GM12878 (cell line): ENCODE results near the gene ETF1. TPM values are rescaled to one million over a fixed set of nuclear protein-coding genes. Genes with fewer than 3 reads are reported as not detected.

ENCODE experiments used
- ATAC-seq: fragments of 200-7000 bp; cut with Tn5 transposase; 3 replicates; pipeline ENCODE4 v1.9.1; 2020; ENCODE audit warnings: mild to moderate bottlenecking, moderate library complexity
- BruUV-seq: library from RNA; stranded (reverse); fragments of 400-500 nt; replicated peaks from 2 replicates; lab custom pipeline; 2021; lab: Mats Ljungman, UMichigan
- CTCF ChIA-PET: fragments of 300-600 bp; sonication (Branson Sonifier 250); formaldehyde crosslinking; extraction: SDS; loops from one replicate; lab custom pipeline; 2021; ENCODE audit warnings: inconsistent platforms; lab: Yijun Ruan, JAX
- POLR2A ChIA-PET: fragments of 350-600 bp; formaldehyde crosslinking; extraction: SDS; loops from one replicate; lab custom pipeline; 2021; ENCODE audit warnings: inconsistent platforms; lab: Charles Lee
- RAD21 ChIA-PET: fragments of 300-600 bp; sonication (Branson Sonifier 250); formaldehyde crosslinking; loops from one replicate; lab custom pipeline; 2023; ENCODE audit warnings: antibody characterized with exemption; ENCODE audit not compliant: unreplicated experiment; lab: Charles Lee
- SMC1A ChIA-PET: fragments of 300-600 bp; sonication (Branson Sonifier 250); formaldehyde crosslinking; loops from one replicate; lab custom pipeline; 2023; ENCODE audit not compliant: unreplicated experiment, uncharacterized antibody; lab: Charles Lee
- DNase-seq: peaks from one replicate; pipeline ENCODE4 v3.0.0-alpha.2; 2011; ENCODE audit warnings: low read depth, low spot score
- FAIRE-seq: peaks from 3 replicates; lab custom pipeline; 2011; peaks lifted over from hg19 to GRCh38; lab: Jason Lieb, UNC
- H2AFZ ChIP-seq: 2 replicates; pipeline ENCODE4 v1.6.0; 2011; ENCODE audit warnings: low read depth, low read length, control low read depth; ENCODE audit not compliant: control insufficient read depth
- H3K27ac ChIP-seq: 2 replicates; pipeline ENCODE4 v1.5.1; 2011; ENCODE audit warnings: control low read depth; ENCODE audit not compliant: control insufficient read depth, insufficient read depth
- H3K27me3 ChIP-seq, 2 experiments: replicated peaks in 1 of 2; 2 replicates each; pipeline versions ENCODE4 v1.6.0 to v1.6.1; 2011; ENCODE audit warnings: low read length in 1 of 2; ENCODE audit not compliant: control insufficient read depth in 2 of 2, insufficient read depth in 2 of 2
- H3K36me3 ChIP-seq, 2 experiments: 2 replicates each; pipeline ENCODE4 v1.5.1; 2011; ENCODE audit warnings: low read length in 1 of 2; ENCODE audit not compliant: control insufficient read depth in 2 of 2, insufficient read depth in 2 of 2
- H3K4me1 ChIP-seq: 2 replicates; pipeline ENCODE4 v1.6.1; 2011; ENCODE audit warnings: mild to moderate bottlenecking, low read length, moderate library complexity, mixed read lengths; ENCODE audit not compliant: control insufficient read depth, insufficient read depth
- H3K4me2 ChIP-seq: 2 replicates; pipeline ENCODE4 v1.6.0; 2011; ENCODE audit warnings: control low read depth; ENCODE audit not compliant: control insufficient read depth, insufficient read depth
- H3K4me3 ChIP-seq: fragments of 200-600 bp; sonication (generic); 2 replicates; pipeline ENCODE4 v1.5.1; 2016
- H3K79me2 ChIP-seq: 2 replicates; pipeline ENCODE4 v1.6.0; 2011; ENCODE audit warnings: low read length; ENCODE audit not compliant: control insufficient read depth, insufficient read depth
- H3K9ac ChIP-seq: 2 replicates; pipeline ENCODE4 v1.8.0; 2011; ENCODE audit warnings: low read length, control low read depth, mixed read lengths; ENCODE audit not compliant: control insufficient read depth, insufficient read depth
- H3K9me3 ChIP-seq: replicated peaks from 3 replicates; pipeline ENCODE4 v1.5.1; 2011; ENCODE audit warnings: mild to moderate bottlenecking, low read length; ENCODE audit not compliant: control insufficient read depth, insufficient read depth
- H4K20me1 ChIP-seq: 2 replicates; pipeline ENCODE4 v1.6.0; 2011; ENCODE audit not compliant: control insufficient read depth, insufficient read depth
- BACH1 ChIP-seq: fragments of 450-650 bp; IDR thresholded peaks from 2 replicates; pipeline ENCODE4 v1.6.1; 2017; ENCODE audit warnings: mild to moderate bottlenecking, borderline replicate concordance
- BCLAF1 ChIP-seq: fragments of 450-650 bp; IDR thresholded peaks from 2 replicates; pipeline ENCODE4 v1.6.1; 2017; ENCODE audit warnings: antibody characterized with exemption, mild to moderate bottlenecking, moderate library complexity
- EGR1 ChIP-seq, 2 experiments: IDR thresholded peaks; 1 replicate in 1 of 2; 2 replicates in 1 of 2; pipeline ENCODE4 v1.6.1; 2011 to 2012; ENCODE audit warnings: low read depth in 2 of 2, low read length in 2 of 2, borderline replicate concordance in 1 of 2, mild to moderate bottlenecking in 1 of 2, moderate library complexity in 1 of 2
- FOXM1 ChIP-seq: IDR thresholded peaks from 2 replicates; pipeline ENCODE4 v1.6.1; 2012; ENCODE audit warnings: low read depth, mild to moderate bottlenecking, inconsistent platforms, low read length, moderate library complexity
- IRF5 ChIP-seq: fragments of 450-650 bp; IDR thresholded peaks from 2 replicates; pipeline ENCODE4 v1.6.1; 2017; ENCODE audit warnings: borderline replicate concordance
- JUNB ChIP-seq: IDR thresholded peaks from 2 replicates; pipeline ENCODE4 v1.6.1; 2016; ENCODE audit warnings: antibody characterized with exemption, mild to moderate bottlenecking
- MTA2 ChIP-seq: fragments of 450-650 bp; IDR thresholded peaks from 2 replicates; pipeline ENCODE4 v1.6.1; 2016; ENCODE audit warnings: low read depth, mild to moderate bottlenecking, moderate library complexity
- MXI1 ChIP-seq: fragments of 150-350 bp; IDR thresholded peaks from 2 replicates; pipeline ENCODE4 v1.6.1; 2011; ENCODE audit warnings: low read depth, mild to moderate bottlenecking, inconsistent platforms, low read length, improper control_type of control experiment
- NBN ChIP-seq: fragments of 450-650 bp; IDR thresholded peaks from 2 replicates; pipeline ENCODE4 v1.6.1; 2016
- NFYA ChIP-seq: IDR thresholded peaks from 2 replicates; pipeline ENCODE4 v1.6.1; 2011; ENCODE audit warnings: low read depth, mild to moderate bottlenecking, low read length, improper control_type of control experiment, borderline replicate concordance
- POLR2AphosphoS2 ChIP-seq: IDR thresholded peaks from 2 replicates; pipeline ENCODE4 v1.6.1; 2011; ENCODE audit warnings: low read depth, mild to moderate bottlenecking, low read length, improper control_type of control experiment, moderate library complexity
- RELB ChIP-seq: fragments of 450-650 bp; IDR thresholded peaks from 2 replicates; pipeline ENCODE4 v1.6.1; 2017; ENCODE audit warnings: low read depth, mild to moderate bottlenecking, moderate library complexity
- SMAD1 ChIP-seq: fragments of 450-650 bp; IDR thresholded peaks from 2 replicates; pipeline ENCODE4 v1.6.1; 2018; ENCODE audit warnings: mild to moderate bottlenecking, low read depth; ENCODE audit not compliant: partially characterized antibody
- SMAD5 ChIP-seq: IDR thresholded peaks from 2 replicates; pipeline ENCODE4 v1.6.1; 2016; ENCODE audit warnings: antibody characterized with exemption, low read depth
- SUZ12 ChIP-seq: fragments of 200-600 bp; sonication (generic); IDR thresholded peaks from one replicate; pipeline ENCODE4 v1.6.1; 2018; ENCODE audit warnings: antibody characterized with exemption, mild to moderate bottlenecking; ENCODE audit not compliant: unreplicated experiment
- WRNIP1 ChIP-seq: IDR thresholded peaks from 2 replicates; pipeline ENCODE4 v1.6.1; 2011; ENCODE audit warnings: low read depth, low read length, improper control_type of control experiment, borderline replicate concordance
- ZNF622 ChIP-seq: fragments of 450-650 bp; IDR thresholded peaks from 2 replicates; pipeline ENCODE4 v1.6.1; 2017; ENCODE audit warnings: mild to moderate bottlenecking, inconsistent platforms
- WGBS: methylation state at CpG from one replicate; pipeline ENCODE4 v1.1.6; 2016; ENCODE audit warnings: low lambda C conversion rate; ENCODE audit not compliant: insufficient replicate concordance, insufficient coverage; ENCODE audit errors: missing lambda C conversion rate; 5-methylcytosine and 5-hydroxymethylcytosine counted together
- in situ Hi-C: fragments of 300-500 bp; cut with MboI; formaldehyde crosslinking; loops from 9 replicates; pipeline ENCODE4 v1.14.3; 2018; ENCODE audit warnings: mixed read lengths
- intact Hi-C: fragments of 100-400 bp; cut with micrococcal nuclease; formaldehyde crosslinking; loops from one replicate; pipeline ENCODE4 v1.14.2; 2022; ENCODE audit not compliant: unreplicated experiment
- polyA plus RNA-seq, 11 experiments: library from polyadenylated mRNA; depleted of rRNA in 4 of 11; unstranded in 6 of 11; stranded (reverse) in 5 of 11; fragments of >200 nt; fragmentation: Nextera tagmentation in 4 of 11; fragmentation: Illumina TruSeq in 1 of 11; extraction: Ambion mirVana in 4 of 11; extraction: Trizol in 1 of 11; gene quantifications; 1 replicate in 1 of 11; 2 replicates in 10 of 11; pipeline versions ENCODE4 v1.2.1 to v1.2.3, GENCODE V29; 2011 to 2016; ENCODE audit warnings: inconsistent platforms in 2 of 11, missing spikeins in 2 of 11, low read depth in 1 of 11
- total RNA-seq, 4 experiments: library from RNA; depleted of rRNA in 3 of 4; stranded (reverse); fragments of >200 nt in 3 of 4; fragmentation: Illumina TruSeq in 1 of 4; extraction: Trizol in 1 of 4; gene quantifications; 2 replicates each; pipeline versions ENCODE4 v1.2.1 to v1.2.3, GENCODE V29; 2013 to 2021

The ETF1 gene
- total and polyA plus RNA-seq, 10 of the 15 experiments (the other 5 are each of a cell fraction or from before 2014, with no cell fraction given), result 29.8 to 145 (median 108) TPM

- in situ Hi-C loops, result no loop called here
- FAIRE-seq, result no peak
- TF ChIP-seq RELB (0 out of 2 replicates have a peak, but pooled peaks have one; percentile 12), NFYA (no peak), SUZ12 (no peak), JUNB (no peak), WRNIP1 (no peak), NBN (0 out of 2 replicates have a peak, but pooled peaks have one; percentile 25), FOXM1 (no peak), SMAD1 (peak; percentile 68), MTA2 (no peak), EGR1 (IDR thresholded peaks at IDR 0.05; ENCODE audit: borderline replicate concordance in 1 of 2, low read depth in 2 of 2, low read length in 2 of 2) (peak; percentile 38 to 99), IRF5 (no peak), MXI1 (no peak), BACH1 (peak; percentile 86), BCLAF1 (peak; percentile 71), POLR2AphosphoS2 (peak; percentile 99), ZNF622 (no peak), SMAD5 (peak; percentile 70)
Observed at GRCh38 chr5:138465261-138466124, 77.5 kb downstream of the ETF1 start, which contains the start of gene EGR1. EGR1 (plus strand) TSS chr5:138465479; CDS start chr5:138465762, 283 bp downstream.

More at GRCh38 chr5:138465261-138466124, 77.5 kb downstream of the ETF1 start, which contains the start of gene EGR1:
- ChIA-PET SMC1A (interaction anchor here (0.6 to 1.2 kb wide), 3 partner anchors 16 to 78 kb away, joined by 3 to 7 read pairs (median 4); partner anchors contain the start of gene ETF1), RAD21 (interaction anchor here (0.6 to 2.7 kb wide), 9 partner anchors 10 to 921 kb away, joined by 3 to 12 read pairs (median 4); partner anchors contain the start of genes BRD8, ETF1, FAM53C and HSPA9), POLR2A (interaction anchor here (1.0 to 1.9 kb wide), 13 partner anchors 10 to 807 kb away, joined by 3 to 14 read pairs (median 4); partner anchors contain the start of genes CDC23, ETF1 and KDM3B), CTCF (interaction anchor here (0.8 to 9.2 kb wide), 10 partner anchors 15 to 285 kb away, joined by 3 to 71 read pairs (median 8); partner anchors contain the start of genes ETF1, FAM53C and KDM3B)
- H3K27me3 ChIP-seq, result peaks cover 0 to 6% of the 10 kb centered on the region in 2 experiments; a peak in 1 of 4 replicates
- DNase-seq, result peak; percentile 68
- H2AFZ ChIP-seq, result peak within 1 kb of the TSS; percentile 84
- no peaks in the 10 kb centered on the region for H4K20me1 ChIP-seq
- peak within 1 kb of the TSS; percentile 89 for H3K9ac ChIP-seq
- H3K9me3 ChIP-seq, result no peaks in the 10 kb centered on the region
- intact Hi-C loops, result loop anchor here (1.0 to 10.0 kb wide), 3 partner anchors 27 to 799 kb away; partner anchors contain the start of gene HNRNPA0
- H3K4me3 ChIP-seq, result peak within 1 kb of the TSS; percentile 80
- BruUV-seq, result no TSS peak
- H3K36me3 ChIP-seq, result no peaks in the 10 kb centered on the region; a peak in 1 of 4 replicates
- peak; percentile 70 for ATAC-seq
- H3K4me1 ChIP-seq, result peaks cover 8% of the 10 kb centered on the region
- H3K79me2 ChIP-seq, result no peaks in the 10 kb centered on the region
- peak within 1 kb of the TSS; percentile 97 for H3K4me2 ChIP-seq
- WGBS, result 1% methylated on average over 67 of the region's 85 CpGs
- peak within 1 kb of the TSS; percentile 98 for H3K27ac ChIP-seq
